ENCODE results near the gene MYH11.
A peak's percentile ranks its signal among the peaks of the same experiment; 100 is the strongest.

Gene MYH11

DNA sequence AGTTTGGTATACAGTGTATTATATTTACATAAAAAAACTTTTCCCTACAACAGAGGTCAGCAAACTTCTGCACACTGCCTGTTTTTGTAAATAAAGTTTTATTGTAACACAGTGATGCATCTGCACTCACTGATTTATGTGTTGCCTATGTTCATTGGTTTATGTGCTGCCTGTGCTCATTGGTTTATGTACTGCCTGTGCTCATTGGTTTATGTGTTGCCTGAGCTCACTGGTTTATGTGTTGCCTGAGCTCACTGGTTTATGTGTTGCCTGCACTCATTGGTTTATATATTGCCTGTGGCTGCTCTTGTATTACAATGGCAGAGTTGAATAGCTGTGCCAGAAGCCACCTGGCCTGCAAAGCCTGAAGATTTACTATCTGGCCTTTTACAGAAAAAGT lies 81.6 kb downstream of the MYH11 start:
- in situ Hi-C loops (cut with HindIII; ENCODE audit: low pct_unique_long_range_greater_than_20kb, low sequenced_read_pairs): no loop called here
- peak in 1 of 2 experiments; percentile 61 for DNase-seq (ENCODE audit: low read depth in 1 of 2, low spot score in 1 of 2)
- no peak for TF ChIP-seq JUND (IDR thresholded peaks at IDR 0.05; ENCODE audit: low read depth)

DNA sequence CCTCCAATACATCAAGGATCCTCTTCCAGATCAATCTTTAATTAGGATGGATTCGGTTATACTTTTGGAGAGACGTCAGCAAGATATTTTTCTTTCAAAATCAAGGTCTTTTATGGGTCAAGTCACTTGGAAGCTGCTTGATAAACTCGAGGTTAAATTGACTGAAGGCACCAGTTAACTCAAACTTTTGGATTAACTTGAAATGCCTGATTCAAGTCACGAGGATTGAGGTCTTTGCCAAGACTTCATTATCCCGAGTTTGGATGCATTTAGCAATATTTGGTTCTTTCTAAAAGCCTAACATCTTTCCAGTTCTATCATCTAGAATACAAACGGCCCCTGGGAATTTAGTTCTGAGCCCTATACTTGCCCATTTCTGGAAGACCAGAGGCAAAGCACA lies 82.9 kb downstream of the MYH11 start:
- in situ Hi-C loops (cut with HindIII; ENCODE audit: low pct_unique_long_range_greater_than_20kb, low sequenced_read_pairs): no loop called here
- TF ChIP-seq JUND (IDR thresholded peaks at IDR 0.05; ENCODE audit: low read depth): no peak
- no peak for DNase-seq (ENCODE audit: low read depth in 1 of 2, low spot score in 1 of 2)

DNA sequence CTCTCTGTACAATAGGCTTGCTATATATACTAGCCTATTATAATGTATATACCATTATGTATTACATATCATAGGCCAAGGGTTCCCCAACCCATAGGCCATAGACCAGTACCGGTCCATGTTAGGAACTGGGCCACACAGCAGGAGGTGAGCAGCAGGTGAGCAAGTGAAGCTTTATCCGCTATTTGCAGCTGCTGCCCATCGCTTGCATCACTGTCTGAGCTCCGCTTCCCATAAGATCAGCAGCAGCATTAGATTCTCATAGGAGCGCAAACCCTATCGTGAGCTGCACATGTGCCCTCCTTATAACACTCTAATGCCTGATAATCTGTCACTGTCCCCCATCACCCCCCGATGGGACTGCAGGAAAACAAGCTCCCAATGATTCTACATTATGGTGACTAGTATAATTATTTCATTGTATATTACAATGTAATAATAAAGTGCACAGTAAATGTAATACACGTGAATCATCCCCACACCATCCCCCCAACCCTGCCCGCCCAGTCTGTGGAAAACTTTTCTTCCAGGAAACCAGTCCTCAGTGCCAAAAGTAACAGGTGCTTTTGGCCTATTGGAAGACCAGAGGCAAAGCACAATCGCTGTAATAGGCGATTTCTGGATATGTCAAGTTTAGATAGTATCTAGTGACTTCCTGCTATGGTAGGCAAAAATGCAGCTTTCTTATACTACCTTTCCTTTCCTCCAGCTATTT lies 84.1 kb downstream of the MYH11 start:
- no peak for TF ChIP-seq JUND (IDR thresholded peaks at IDR 0.05; ENCODE audit: low read depth)
- in situ Hi-C loops (cut with HindIII; ENCODE audit: low pct_unique_long_range_greater_than_20kb, low sequenced_read_pairs): no loop called here
- no peak for DNase-seq (ENCODE audit: low read depth in 1 of 2, low spot score in 1 of 2)

DNA sequence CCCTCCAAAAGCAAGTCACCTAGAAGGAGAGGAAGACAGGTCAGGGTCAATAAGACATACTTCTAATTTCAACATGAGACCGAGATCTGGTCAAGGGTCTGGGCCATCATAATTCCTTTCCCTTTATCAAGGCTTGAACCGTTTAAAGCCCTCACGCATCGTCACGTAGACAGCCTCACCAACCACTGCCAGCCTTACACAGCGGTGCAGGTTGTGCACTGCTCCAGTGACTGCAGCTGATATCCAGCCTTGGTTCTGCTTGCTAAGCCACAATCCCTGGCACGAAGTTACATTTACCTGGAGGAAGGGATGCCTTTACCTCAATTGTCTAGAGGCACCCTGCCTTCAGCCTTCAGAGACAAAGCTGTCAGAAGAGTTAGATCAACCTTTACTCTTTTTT lies 85.1 kb downstream of the MYH11 start:
- in situ Hi-C loops (cut with HindIII; ENCODE audit: low pct_unique_long_range_greater_than_20kb, low sequenced_read_pairs): no loop called here
- DNase-seq (ENCODE audit: low read depth in 1 of 2, low spot score in 1 of 2): no peak
- TF ChIP-seq JUND (IDR thresholded peaks at IDR 0.05; ENCODE audit: low read depth): no peak

DNA sequence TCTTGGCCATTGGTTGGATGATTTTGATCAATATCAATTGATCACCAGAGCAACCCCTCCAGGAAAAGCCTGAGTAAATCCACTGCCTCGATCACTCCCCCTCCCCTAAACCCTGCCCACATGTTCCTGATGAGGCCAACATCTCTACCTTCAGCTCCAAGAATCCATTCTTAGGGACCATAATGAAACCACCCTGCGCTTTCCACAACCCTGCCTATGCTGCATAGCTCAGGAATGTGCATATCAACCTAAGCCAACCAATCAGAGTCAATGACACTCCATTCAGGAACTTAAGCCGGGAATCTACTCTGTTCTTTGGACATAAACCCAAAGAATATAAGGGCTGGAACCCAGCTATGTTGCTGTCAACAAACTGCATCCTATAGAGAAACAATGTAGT lies 86.3 kb downstream of the MYH11 start:
- in situ Hi-C loops (cut with HindIII; ENCODE audit: low pct_unique_long_range_greater_than_20kb, low sequenced_read_pairs): no loop called here
- no peak for DNase-seq (ENCODE audit: low read depth in 1 of 2, low spot score in 1 of 2)
- no peak for TF ChIP-seq JUND (IDR thresholded peaks at IDR 0.05; ENCODE audit: low read depth)

DNA sequence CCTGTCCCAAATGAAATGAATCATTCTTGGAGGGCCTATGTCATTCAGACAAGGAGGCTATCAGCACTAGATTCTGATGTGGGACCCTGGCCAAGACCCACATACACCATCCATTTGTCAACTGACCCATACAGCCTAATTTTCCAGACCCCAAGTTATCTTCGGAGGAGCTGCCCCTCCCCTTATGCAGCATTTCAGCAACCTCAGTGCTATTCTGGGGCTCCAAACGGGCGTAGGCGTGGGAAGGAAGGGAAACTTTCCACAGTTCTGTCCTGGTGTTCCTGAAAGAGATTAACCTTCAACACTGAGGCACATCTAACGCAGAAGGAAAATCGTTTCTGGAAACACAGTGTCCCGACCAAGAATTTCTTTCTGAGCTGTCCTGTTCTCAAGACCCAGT lies 86.7 kb downstream of the MYH11 start:
- TF ChIP-seq JUND (IDR thresholded peaks at IDR 0.05; ENCODE audit: low read depth): no peak
- DNase-seq (ENCODE audit: low read depth in 1 of 2, low spot score in 1 of 2): no peak
- in situ Hi-C loops (cut with HindIII; ENCODE audit: low pct_unique_long_range_greater_than_20kb, low sequenced_read_pairs): no loop called here

DNA sequence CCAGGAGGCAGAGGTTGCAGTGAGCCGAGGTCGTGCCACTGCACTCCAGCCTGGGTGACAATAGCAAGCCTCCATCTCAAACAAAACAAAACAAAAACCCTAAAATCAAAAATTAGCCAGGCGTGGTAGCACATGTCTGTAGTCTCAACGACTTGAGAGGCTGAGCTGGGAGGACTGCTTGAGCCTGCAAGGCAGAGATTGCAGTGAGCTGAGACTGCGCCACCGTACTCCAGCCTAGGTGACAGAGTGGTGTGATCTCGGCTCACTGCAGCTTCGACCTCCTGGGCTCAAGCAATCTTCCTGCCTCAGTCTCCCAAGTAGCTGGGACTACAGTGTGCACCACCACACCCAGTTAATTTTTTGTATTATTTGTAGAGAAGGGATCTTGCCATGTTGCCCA lies 87.6 kb downstream of the MYH11 start:
- in situ Hi-C loops (cut with HindIII; ENCODE audit: low pct_unique_long_range_greater_than_20kb, low sequenced_read_pairs): no loop called here
- no peak for TF ChIP-seq JUND (IDR thresholded peaks at IDR 0.05; ENCODE audit: low read depth)

DNA sequence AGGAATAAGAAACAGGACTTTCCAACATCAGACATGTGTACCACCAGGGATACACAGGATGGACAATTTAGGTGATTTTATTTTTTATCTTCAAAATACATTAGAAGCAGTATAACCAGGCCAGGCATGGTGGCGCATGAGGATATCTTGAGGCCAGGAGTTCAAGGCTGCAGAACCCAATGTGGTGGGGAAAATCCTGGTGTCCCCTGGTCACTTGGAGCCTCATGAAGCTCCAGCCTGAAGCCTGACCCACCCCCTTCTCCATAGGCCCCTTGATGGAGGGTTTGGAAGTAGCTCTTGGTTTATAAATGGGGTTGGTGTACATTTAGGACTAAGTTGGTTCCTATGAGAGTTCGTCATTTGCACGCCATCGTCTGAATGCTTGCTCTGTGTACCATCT lies 88.6 kb downstream of the MYH11 start:
- no peak for DNase-seq (ENCODE audit: low read depth in 1 of 2, low spot score in 1 of 2)
- no peak for TF ChIP-seq JUND (IDR thresholded peaks at IDR 0.05; ENCODE audit: low read depth)
- in situ Hi-C loops (cut with HindIII; ENCODE audit: low pct_unique_long_range_greater_than_20kb, low sequenced_read_pairs): no loop called here

More for the DNA sequence above, 87.6 kb downstream of the MYH11 start:
- no peak for DNase-seq (ENCODE audit: low read depth in 1 of 2, low spot score in 1 of 2)

DNA sequence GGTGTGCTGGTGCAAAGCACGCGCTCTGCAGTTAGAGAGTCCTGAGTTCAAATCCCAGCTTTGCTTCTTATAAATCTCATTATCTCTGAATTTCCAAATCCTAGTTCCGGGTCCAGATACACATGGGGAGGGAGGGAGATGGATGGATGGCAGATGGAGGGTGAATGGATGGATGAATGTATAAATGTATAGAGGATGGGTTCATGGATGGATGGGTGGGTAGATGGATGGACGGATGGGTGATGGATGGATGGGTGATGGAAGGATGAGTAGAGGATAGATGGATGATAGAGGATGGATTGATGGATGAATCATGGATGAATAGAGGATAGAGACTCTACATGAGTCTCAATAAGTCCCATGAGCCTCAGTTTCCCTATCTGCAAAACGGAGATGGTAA lies 89.9 kb downstream of the MYH11 start:
- DNase-seq (ENCODE audit: low read depth in 1 of 2, low spot score in 1 of 2): no peak
- no peak for TF ChIP-seq JUND (IDR thresholded peaks at IDR 0.05; ENCODE audit: low read depth)
- in situ Hi-C loops (cut with HindIII; ENCODE audit: low pct_unique_long_range_greater_than_20kb, low sequenced_read_pairs): no loop called here

DNA sequence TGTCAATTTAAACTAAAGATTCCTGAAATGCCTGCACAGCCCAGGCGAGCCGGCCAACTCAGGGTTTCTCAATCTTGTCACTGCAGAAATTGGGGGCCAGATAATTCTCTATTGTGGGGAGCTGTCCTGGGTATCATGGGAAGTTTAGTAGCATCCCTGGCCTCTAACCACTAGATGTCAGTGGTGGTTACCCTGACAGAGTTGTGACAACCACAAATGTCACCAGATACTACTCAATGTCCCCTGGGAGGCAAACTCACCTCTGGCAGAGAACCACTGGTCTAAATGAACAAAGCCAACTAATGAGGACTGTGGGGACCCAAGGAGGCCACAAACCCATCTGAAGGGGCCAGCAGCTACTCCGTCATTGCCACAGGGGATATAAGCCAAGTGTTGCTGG lies 90.9 kb downstream of the MYH11 start:
- DNase-seq (ENCODE audit: low read depth in 1 of 2, low spot score in 1 of 2): peak; percentile 48 to 77
- in situ Hi-C loops (cut with HindIII; ENCODE audit: low pct_unique_long_range_greater_than_20kb, low sequenced_read_pairs): no loop called here

DNA sequence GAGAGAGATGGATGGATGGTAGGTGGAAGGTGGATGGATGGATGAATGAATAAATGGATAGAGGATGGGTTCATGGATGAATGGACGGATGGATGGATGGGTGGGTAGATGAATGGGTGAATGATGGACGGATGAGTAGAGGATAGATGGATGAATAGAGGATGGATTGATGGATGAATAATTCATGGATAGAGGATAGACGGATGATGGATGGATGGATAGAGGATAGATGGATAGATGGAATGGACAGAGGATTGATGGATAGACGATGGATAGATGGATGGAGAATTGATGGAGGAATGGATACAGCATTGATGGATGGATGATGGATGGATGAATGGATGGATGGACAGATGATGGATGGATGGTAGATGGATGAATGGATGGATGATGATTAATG lies 91.7 kb downstream of the MYH11 start:
- DNase-seq (ENCODE audit: low read depth in 1 of 2, low spot score in 1 of 2): no peak
- TF ChIP-seq JUND (IDR thresholded peaks at IDR 0.05; ENCODE audit: low read depth): no peak
- in situ Hi-C loops (cut with HindIII; ENCODE audit: low pct_unique_long_range_greater_than_20kb, low sequenced_read_pairs): no loop called here

More for the DNA sequence above, 90.9 kb downstream of the MYH11 start:
- TF ChIP-seq JUND (IDR thresholded peaks at IDR 0.05; ENCODE audit: low read depth): no peak

DNA sequence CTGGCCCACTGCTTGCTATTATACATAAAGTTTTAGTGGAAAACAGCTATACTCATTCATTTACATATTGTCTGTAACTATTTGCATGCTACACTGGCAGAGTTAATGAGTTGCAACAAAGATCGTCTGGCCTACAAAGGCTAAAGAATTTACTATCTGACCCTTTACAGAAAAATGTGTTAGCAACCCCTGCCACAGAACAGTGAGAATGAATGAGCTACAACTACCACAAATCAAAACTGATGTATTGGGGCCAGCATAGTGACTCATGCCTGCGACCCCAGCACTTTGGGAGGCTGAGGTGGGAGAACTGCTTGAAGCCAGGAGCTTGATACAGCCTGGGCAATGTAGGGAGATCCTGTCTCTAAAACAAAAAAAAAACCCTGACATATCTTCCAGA lies 92.7 kb downstream of the MYH11 start:
- no peak for TF ChIP-seq JUND (IDR thresholded peaks at IDR 0.05; ENCODE audit: low read depth)
- in situ Hi-C loops (cut with HindIII; ENCODE audit: low pct_unique_long_range_greater_than_20kb, low sequenced_read_pairs): no loop called here
- DNase-seq (ENCODE audit: low read depth in 1 of 2, low spot score in 1 of 2): no peak

DNA sequence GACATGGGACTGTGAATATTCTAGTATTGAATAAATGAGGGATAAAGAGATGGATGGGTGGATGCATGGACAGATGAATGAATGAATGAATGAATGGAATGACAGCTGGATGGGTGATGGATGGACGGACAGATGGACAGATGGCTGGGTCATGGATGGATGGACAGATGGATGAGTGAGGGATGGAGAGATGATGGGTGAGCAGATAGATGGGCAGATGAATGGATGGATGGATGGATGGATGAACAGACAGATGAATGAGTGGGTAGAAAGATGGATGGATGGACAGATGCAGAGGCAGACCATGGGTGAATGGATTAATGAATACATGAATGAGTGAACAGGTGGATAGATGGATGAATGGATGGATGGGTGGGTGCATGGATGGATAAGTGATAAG lies 96.7 kb downstream of the MYH11 start:
- in situ Hi-C loops (cut with HindIII; ENCODE audit: low pct_unique_long_range_greater_than_20kb, low sequenced_read_pairs): no loop called here
- no peak for DNase-seq (ENCODE audit: low read depth in 1 of 2, low spot score in 1 of 2)
- TF ChIP-seq JUND (IDR thresholded peaks at IDR 0.05; ENCODE audit: low read depth): no peak

DNA sequence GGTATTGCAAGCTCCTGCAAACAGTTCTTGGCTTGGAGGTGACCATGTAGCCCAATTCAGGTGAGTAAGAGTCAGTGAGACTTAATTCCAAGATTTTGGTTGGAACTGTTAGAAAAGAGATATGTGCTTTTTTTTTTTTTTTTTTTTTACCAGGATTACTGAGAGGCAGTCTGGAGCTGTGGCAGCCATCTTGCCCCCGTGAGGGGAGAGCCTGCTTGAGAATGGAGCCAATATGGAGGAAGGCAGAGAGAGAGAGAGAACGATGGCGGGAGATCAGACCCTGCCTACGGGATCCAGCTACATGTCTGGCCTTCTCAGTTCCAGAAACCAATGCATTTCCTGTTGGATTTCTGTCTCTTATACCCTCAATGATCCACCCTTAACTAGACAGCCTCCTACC lies 97.8 kb downstream of the MYH11 start:
- in situ Hi-C loops (cut with HindIII; ENCODE audit: low pct_unique_long_range_greater_than_20kb, low sequenced_read_pairs): no loop called here
- DNase-seq (ENCODE audit: low read depth in 1 of 2, low spot score in 1 of 2): no peak
- TF ChIP-seq JUND (IDR thresholded peaks at IDR 0.05; ENCODE audit: low read depth): no peak

All from T47D (cell line).